ENCODE measurements around the gene SCN8A. TPM values are rescaled to one million over a fixed set of nuclear protein-coding genes. Genes with fewer than 3 reads are reported as not detected.

Gene SCN8A
- total RNA-seq, 4 donors from 2014 or later: 0.28 to 4.1 TPM; not detected in 2

DNA sequence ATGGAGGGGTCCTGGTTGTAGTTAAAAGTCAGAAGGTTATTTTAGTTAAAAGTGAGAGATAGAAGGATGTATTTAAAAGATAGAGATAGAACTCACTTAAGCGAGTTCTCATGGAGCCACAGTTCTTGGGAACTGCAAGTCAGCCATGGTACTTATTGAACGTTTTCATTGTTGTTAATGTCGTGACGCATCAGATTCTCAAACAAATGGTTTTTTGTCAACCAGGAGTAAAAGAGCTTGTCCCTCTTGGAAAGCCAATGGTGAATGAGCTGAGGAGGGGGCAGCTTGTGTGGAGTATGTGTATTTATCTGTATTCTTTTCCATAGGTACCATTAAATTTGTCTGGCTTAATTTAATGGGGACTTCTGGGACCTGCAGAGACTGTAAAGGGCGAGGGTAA, 188.8 kb downstream of the SCN8A start:
- Histone ChIP-seq H3K4me3 (no peak overlapping the region), H3K4me1 (no peaks in the 10 kb centered on the region), H3K27me3 (no peaks in the 10 kb centered on the region), H3K27ac (no peak overlapping the region), H3K9me3 (no peaks in the 10 kb centered on the region), H3K36me3 (no peaks in the 10 kb centered on the region)
- no peak for TF ChIP-seq POLR2A (IDR thresholded peaks at IDR 0.05)
- TF ChIP-seq, protein P1, sequence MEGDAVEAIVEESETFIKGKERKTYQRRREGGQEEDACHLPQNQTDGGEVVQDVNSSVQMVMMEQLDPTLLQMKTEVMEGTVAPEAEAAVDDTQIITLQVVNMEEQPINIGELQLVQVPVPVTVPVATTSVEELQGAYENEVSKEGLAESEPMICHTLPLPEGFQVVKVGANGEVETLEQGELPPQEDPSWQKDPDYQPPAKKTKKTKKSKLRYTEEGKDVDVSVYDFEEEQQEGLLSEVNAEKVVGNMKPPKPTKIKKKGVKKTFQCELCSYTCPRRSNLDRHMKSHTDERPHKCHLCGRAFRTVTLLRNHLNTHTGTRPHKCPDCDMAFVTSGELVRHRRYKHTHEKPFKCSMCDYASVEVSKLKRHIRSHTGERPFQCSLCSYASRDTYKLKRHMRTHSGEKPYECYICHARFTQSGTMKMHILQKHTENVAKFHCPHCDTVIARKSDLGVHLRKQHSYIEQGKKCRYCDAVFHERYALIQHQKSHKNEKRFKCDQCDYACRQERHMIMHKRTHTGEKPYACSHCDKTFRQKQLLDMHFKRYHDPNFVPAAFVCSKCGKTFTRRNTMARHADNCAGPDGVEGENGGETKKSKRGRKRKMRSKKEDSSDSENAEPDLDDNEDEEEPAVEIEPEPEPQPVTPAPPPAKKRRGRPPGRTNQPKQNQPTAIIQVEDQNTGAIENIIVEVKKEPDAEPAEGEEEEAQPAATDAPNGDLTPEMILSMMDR (IDR thresholded peaks at IDR 0.05): no peak
- no peak for DNase-seq

DNA sequence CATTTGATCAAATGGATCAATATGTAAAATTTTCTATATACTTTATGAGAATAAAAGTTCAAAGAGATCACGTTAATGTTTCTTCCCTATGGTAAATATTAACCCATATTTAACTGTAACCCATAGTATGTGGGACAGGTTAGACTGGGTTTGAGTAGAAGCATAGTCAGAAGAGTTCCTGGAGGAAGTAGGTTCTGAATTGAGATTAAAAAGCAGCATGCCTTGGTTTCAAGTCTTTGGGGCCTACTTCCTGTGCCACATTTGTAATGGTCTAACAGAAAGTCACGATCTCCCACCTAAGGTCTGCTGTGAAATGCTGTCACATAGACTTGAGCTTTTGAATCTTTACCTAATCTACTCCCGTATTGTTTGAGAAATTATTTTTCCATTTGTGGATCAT, 193.7 kb downstream of the SCN8A start:
- Histone ChIP-seq H3K9me3 (no peaks in the 10 kb centered on the region), H3K27ac (no peak overlapping the region), H3K4me3 (no peak overlapping the region), H3K36me3 (no peaks in the 10 kb centered on the region), H3K27me3 (no peaks in the 10 kb centered on the region), H3K4me1 (no peaks in the 10 kb centered on the region)
- no peak for DNase-seq
- TF ChIP-seq, protein P1 (IDR thresholded peaks at IDR 0.05): no peak
- TF ChIP-seq POLR2A (IDR thresholded peaks at IDR 0.05): no peak

DNA sequence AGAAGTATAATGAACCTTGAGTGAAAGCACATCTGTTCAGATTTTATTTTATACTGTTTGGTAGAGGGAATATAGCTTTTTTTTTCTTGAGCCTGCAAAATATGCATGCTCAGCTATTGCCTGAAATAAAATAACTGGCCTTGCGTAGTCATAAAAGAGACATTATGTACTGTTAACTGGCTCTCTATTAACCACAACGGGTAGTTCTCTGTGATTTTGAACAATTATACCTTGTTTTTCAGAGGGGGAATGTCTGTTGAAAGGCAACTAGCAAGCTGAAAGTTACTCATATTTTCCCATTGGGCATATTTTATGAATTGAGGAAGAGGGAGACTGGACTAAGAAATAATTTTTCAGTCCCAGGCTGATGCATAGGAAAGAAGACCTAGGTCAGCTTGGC, 194.9 kb downstream of the SCN8A start:
- Histone ChIP-seq H3K9me3 (no peaks in the 10 kb centered on the region), H3K4me3 (no peak overlapping the region), H3K27me3 (no peaks in the 10 kb centered on the region), H3K36me3 (no peaks in the 10 kb centered on the region), H3K27ac (no peak overlapping the region), H3K4me1 (no peaks in the 10 kb centered on the region)
- DNase-seq: no peak
- no peak for TF ChIP-seq POLR2A (IDR thresholded peaks at IDR 0.05)
- TF ChIP-seq, protein P1 (IDR thresholded peaks at IDR 0.05): no peak

DNA sequence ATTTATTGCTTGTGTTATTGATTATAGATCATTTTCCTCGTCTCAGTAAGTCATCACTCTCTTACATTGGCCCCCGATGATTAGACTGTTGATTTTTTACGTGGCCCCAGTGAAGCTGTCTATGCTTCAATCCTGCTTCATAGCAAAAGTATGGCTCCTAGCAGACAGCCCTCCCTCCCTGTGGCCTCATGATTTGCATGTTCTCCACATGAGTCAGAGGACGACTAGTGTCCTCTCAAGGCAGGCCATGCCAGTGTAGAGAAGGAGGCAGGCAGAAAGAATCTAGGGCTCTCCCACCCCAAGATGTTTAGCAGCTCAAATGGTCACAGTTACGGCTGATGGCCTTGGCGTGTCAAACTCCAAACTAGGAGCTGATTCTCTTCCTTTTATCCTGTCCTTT, 197.8 kb downstream of the SCN8A start:
- TF ChIP-seq POLR2A (IDR thresholded peaks at IDR 0.05): no peak
- TF ChIP-seq, protein P1 (IDR thresholded peaks at IDR 0.05): no peak
- DNase-seq: no peak
- H3K4me1 ChIP-seq: no peaks in the 10 kb centered on the region
- no peaks in the 10 kb centered on the region for H3K36me3 ChIP-seq
- no peak overlapping the region for H3K4me3 ChIP-seq
- H3K27me3 ChIP-seq: no peaks in the 10 kb centered on the region
- no peak overlapping the region for H3K27ac ChIP-seq
- H3K9me3 ChIP-seq: no peaks in the 10 kb centered on the region

DNA sequence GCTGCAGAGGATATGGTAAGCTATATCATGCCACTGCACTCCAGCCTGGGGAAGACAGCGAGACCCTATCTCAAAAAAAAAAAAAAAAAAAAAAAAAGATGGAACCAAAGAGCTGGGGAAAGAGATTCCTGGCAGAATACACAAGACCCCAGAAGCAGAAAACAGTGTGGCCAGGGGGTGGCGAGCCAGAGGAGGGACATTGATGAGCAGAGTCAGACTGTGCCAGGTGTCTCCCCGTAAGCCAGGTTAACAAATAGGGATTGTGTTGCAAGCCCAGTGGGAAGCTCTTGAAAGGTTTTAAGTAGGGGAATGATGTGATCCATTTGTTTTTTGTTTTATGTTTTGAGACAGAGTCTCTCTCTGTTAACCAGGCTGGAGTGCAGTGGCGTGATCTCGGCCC, 201.4 kb downstream of the SCN8A start:
- Histone ChIP-seq H3K27ac (no peak overlapping the region), H3K4me3 (no peak overlapping the region), H3K27me3 (no peaks in the 10 kb centered on the region), H3K4me1 (no peaks in the 10 kb centered on the region), H3K9me3 (no peaks in the 10 kb centered on the region), H3K36me3 (no peaks in the 10 kb centered on the region)
- no peak for DNase-seq
- TF ChIP-seq POLR2A (IDR thresholded peaks at IDR 0.05): no peak

DNA sequence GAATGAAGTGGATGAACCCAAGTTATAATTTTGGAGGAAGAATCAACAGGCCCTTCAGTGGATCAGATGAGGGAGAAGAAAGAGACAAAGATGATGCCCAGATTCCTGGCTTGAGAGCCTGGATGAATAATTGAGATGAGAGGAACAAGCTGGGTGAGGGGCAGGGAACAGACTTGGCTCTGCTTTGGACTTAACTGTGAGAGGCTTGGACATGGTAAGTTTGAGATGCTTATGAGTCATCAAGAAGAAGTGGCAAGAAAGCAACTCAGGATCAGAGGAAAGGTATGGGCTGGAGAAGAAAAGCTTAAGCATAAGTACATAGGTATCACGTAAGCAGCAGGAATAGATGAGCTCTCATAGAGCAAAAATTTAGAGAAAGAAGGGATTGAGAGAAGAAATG, 202.2 kb downstream of the SCN8A start:
- H3K36me3 ChIP-seq: no peaks in the 10 kb centered on the region
- H3K4me1 ChIP-seq: no peaks in the 10 kb centered on the region
- TF ChIP-seq POLR2A (IDR thresholded peaks at IDR 0.05): no peak
- TF ChIP-seq, protein P1 (IDR thresholded peaks at IDR 0.05): no peak
- H3K9me3 ChIP-seq: no peaks in the 10 kb centered on the region
- no peak overlapping the region for H3K4me3 ChIP-seq
- H3K27ac ChIP-seq: no peak overlapping the region
- DNase-seq: no peak
- H3K27me3 ChIP-seq: no peaks in the 10 kb centered on the region
